PFSK-1 (cell line): Measurements from ENCODE around the gene DEDD2.

Experiments used
- FOXP2 ChIP-seq: optimal IDR thresholded peaks from 2 replicates; pipeline ENCODE3; 2011; ENCODE audit warnings: borderline replicate concordance, control low read depth, inconsistent platforms; ENCODE audit not compliant: insufficient read depth; ENCODE audit errors: extremely low read length, extremely low read depth
- POLR2AphosphoS5 ChIP-seq: IDR thresholded peaks from 2 replicates; pipeline ENCODE4 v1.6.1; 2012; ENCODE audit warnings: low read depth, mild to moderate bottlenecking, control low read depth, low read length, moderate library complexity
- REST ChIP-seq, 2 experiments: IDR thresholded peaks; 2 replicates each; pipeline versions ENCODE4 v1.6.1 to v1.8.0; 2011 to 2012; ENCODE audit warnings: low read depth in 2 of 2, low read length in 2 of 2, control low read depth in 1 of 2, inconsistent platforms in 1 of 2, mild to moderate bottlenecking in 1 of 2, moderate library complexity in 1 of 2; ENCODE audit not compliant: insufficient read depth in 1 of 2
- SIN3A ChIP-seq: IDR thresholded peaks from 2 replicates; pipeline ENCODE4 v1.6.1; 2012; ENCODE audit warnings: mild to moderate bottlenecking, low read length, moderate library complexity, borderline replicate concordance; ENCODE audit not compliant: insufficient read depth
- TAF1 ChIP-seq: IDR thresholded peaks from 2 replicates; pipeline ENCODE4 v1.6.1; 2012; ENCODE audit warnings: low read length, control low read depth, borderline replicate concordance; ENCODE audit not compliant: insufficient read depth

The DEDD2 gene

GRCh38 chr19:42201489-42202289 is 15.8 kb downstream of the DEDD2 start:
- no peak for TF ChIP-seq FOXP2
- no peak for TF ChIP-seq REST (IDR thresholded peaks at IDR 0.05; ENCODE audit: insufficient read depth in 1 of 2, low read depth in 2 of 2, low read length in 2 of 2)
- no peak for TF ChIP-seq POLR2AphosphoS5
- no peak for TF ChIP-seq SIN3A
- TF ChIP-seq TAF1, result no peak

GRCh38 chr19:42200116-42200715 is 17.3 kb downstream of the DEDD2 start:
- TF ChIP-seq SIN3A (no peak), REST (IDR thresholded peaks at IDR 0.05; ENCODE audit: insufficient read depth in 1 of 2, low read depth in 2 of 2, low read length in 2 of 2) (no peak), POLR2AphosphoS5 (no peak), FOXP2 (no peak), TAF1 (no peak)

DNA sequence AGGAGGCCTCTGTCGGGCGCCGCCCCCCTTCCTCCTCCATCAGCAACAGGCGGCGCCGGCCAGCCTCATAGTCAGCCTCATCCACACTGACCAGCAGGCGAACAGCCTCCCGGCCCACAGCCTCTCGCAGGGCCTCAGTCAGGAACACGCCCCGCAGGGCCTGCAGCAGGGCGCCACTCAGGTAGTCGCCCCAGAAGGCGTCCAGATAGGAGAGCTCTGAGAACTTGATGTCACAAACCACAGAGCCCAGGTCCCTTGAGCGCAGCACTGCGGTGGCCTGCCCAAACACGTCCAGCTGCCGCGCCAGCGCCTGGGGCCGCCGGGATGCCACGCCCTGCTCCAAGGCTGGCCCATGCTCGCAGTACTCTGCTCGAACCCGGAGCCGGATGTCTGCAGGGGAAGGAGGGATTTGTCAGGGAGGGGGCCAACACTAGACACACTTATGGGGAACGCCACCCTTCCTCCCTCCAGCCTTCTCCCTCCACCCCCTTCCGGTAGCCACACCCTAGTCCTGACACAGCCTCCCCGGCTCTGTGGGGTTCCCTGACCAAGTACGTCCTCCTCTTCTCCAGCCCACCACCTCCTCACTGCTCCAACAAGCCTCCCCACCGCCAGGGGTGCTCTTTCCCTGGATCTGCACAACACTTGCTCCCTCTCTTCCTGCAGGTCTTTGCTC is 17.9 kb downstream of the DEDD2 start:
- TF ChIP-seq POLR2AphosphoS5 (no peak), FOXP2 (no peak), SIN3A (no peak), TAF1 (no peak), REST (IDR thresholded peaks at IDR 0.05; ENCODE audit: insufficient read depth in 1 of 2, low read depth in 2 of 2, low read length in 2 of 2) (no peak)

GRCh38 chr19:42198676-42199439 is 18.6 kb downstream of the DEDD2 start:
- TF ChIP-seq SIN3A, result no peak
- no peak for TF ChIP-seq TAF1
- TF ChIP-seq REST (IDR thresholded peaks at IDR 0.05; ENCODE audit: insufficient read depth in 1 of 2, low read depth in 2 of 2, low read length in 2 of 2), result no peak
